SK-N-SH treated with all-trans-retinoic acid at 6 μM for 48 hours (cell line): ENCODE results near the gene TRIB2.

ENCODE experiments used
- ATAC-seq: fragments of 200-7000 bp; cut with Tn5 transposase; 3 replicates; pipeline ENCODE4 v1.9.1; 2020; ENCODE audit warnings: mild to moderate bottlenecking, moderate library complexity
- ARNTL ChIP-seq: fragments of 450-650 bp; formaldehyde crosslinking; IDR thresholded peaks from 2 replicates; pipeline ENCODE4 v1.5.0; 2020; ENCODE audit warnings: low read depth, mild to moderate bottlenecking, moderate library complexity, borderline replicate concordance
- BACH2 ChIP-seq: fragments of 250-450 bp; sonication (Bioruptor Pico); IDR thresholded peaks from 2 replicates; pipeline ENCODE4 v1.9.0; 2021; ENCODE audit warnings: mild to moderate bottlenecking, borderline replicate concordance
- ESRRG ChIP-seq: fragments of 250-450 bp; sonication (Bioruptor Pico); IDR thresholded peaks from 2 replicates; pipeline ENCODE4 v1.6.1; 2021; ENCODE audit warnings: mild to moderate bottlenecking
- GLIS3 ChIP-seq: fragments of 250-450 bp; sonication (Bioruptor Pico); IDR thresholded peaks from 2 replicates; pipeline ENCODE4 v1.5.0; 2020; ENCODE audit warnings: mild to moderate bottlenecking, moderate library complexity
- ISL1 ChIP-seq: fragments of 250-450 bp; sonication (Bioruptor Pico); IDR thresholded peaks from 2 replicates; pipeline ENCODE4 v2.1.2; 2022; ENCODE audit warnings: mild to moderate bottlenecking, moderate library complexity
- OSR1 ChIP-seq: fragments of 250-450 bp; sonication (Bioruptor Pico); IDR thresholded peaks from 2 replicates; pipeline ENCODE4 v1.8.0; 2022; ENCODE audit warnings: moderate library complexity, mild to moderate bottlenecking, inconsistent platforms
- SNAI2 ChIP-seq: fragments of 250-450 bp; sonication (Bioruptor Pico); IDR thresholded peaks from 2 replicates; pipeline ENCODE4 v1.5.0; 2020; ENCODE audit warnings: mild to moderate bottlenecking, moderate library complexity
- TOX ChIP-seq: fragments of 250-450 bp; sonication (Bioruptor Pico); IDR thresholded peaks from 2 replicates; pipeline ENCODE4 v1.8.0; 2021; ENCODE audit warnings: mild to moderate bottlenecking, moderate library complexity, borderline replicate concordance
- ZC3H10 ChIP-seq: fragments of 250-450 bp; sonication (Bioruptor Pico); IDR thresholded peaks from 2 replicates; pipeline ENCODE4 v1.5.1; 2021; ENCODE audit warnings: mild to moderate bottlenecking, moderate library complexity
- ZFP3 ChIP-seq: fragments of 250-450 bp; sonication (Bioruptor Pico); IDR thresholded peaks from 2 replicates; pipeline ENCODE4 v1.5.0; 2020; ENCODE audit warnings: mild to moderate bottlenecking, moderate library complexity
- ZFP30 ChIP-seq: fragments of 450-650 bp; formaldehyde crosslinking; IDR thresholded peaks from 2 replicates; pipeline ENCODE4 v1.5.0; 2022; ENCODE audit warnings: mild to moderate bottlenecking, moderate library complexity
- ZNF70 ChIP-seq: fragments of 450-650 bp; formaldehyde crosslinking; IDR thresholded peaks from 2 replicates; pipeline ENCODE4 v1.5.0; 2020; ENCODE audit warnings: mild to moderate bottlenecking, moderate library complexity
- ZNF8 ChIP-seq: fragments of 450-650 bp; formaldehyde crosslinking; IDR thresholded peaks from 2 replicates; pipeline ENCODE4 v1.5.0; 2020; ENCODE audit warnings: mild to moderate bottlenecking, moderate library complexity
- TF ChIP-seq, protein P1 (sequence below): fragments of 250-450 bp; sonication (Bioruptor Pico); IDR thresholded peaks from 2 replicates; pipeline ENCODE4 v1.5.0; 2020; ENCODE audit warnings: mild to moderate bottlenecking, moderate library complexity
- TF ChIP-seq, protein P2 (sequence below): fragments of 250-450 bp; sonication (Bioruptor Pico); IDR thresholded peaks from 2 replicates; pipeline ENCODE4 v1.8.0; 2021; ENCODE audit warnings: low read depth, mild to moderate bottlenecking, moderate library complexity, borderline replicate concordance
- TF ChIP-seq, protein P3 (sequence below): fragments of 250-450 bp; sonication (Bioruptor Pico); IDR thresholded peaks from 2 replicates; pipeline ENCODE4 v1.5.1; 2021; ENCODE audit warnings: mild to moderate bottlenecking, moderate library complexity
- TF ChIP-seq, protein P4 (sequence below): fragments of 250-450 bp; sonication (Bioruptor Pico); IDR thresholded peaks from 2 replicates; pipeline ENCODE4 v1.8.0; 2020; ENCODE audit warnings: mild to moderate bottlenecking, moderate library complexity, borderline replicate concordance
- TF ChIP-seq, protein P5 (sequence below): fragments of 250-450 bp; sonication (Bioruptor Pico); IDR thresholded peaks from 2 replicates; pipeline ENCODE4 v1.5.1; 2020; ENCODE audit warnings: low read depth, mild to moderate bottlenecking, moderate library complexity

Gene TRIB2

DNA sequence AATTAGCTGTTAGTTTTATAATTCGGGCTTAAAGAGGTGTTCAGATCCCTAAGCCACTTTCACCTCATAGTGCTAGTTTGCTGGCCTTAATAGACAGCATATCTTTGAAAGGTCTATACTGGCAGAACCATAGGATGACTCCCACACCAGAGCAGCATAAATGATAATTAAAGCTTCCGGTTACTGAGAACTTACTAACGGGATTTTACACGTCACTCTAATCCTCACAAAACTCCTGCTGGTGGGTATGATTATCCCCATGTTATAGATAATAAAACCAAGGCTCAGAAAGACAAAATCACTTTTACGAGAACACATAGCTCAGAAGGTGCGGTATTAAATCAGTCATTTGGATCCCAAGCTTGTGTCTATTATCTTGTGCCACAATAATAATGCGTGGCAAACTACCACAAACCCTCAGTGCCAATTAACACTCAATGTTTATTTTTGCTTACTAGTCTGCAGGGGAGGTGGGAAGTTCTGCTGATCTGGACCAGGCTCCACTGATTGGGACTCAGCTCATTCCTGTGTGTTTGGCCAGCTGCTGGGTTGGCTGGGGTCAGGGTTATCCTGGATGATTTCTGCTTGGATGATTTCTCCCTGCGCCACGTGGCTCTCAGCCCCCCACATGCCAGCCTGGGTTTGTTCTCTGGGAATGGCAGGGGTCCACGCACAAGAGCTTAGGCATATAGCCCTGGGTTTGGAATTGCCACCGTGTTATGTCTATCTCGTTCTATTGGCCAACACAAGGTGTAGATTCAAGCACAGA lies 62.3 kb downstream of the TRIB2 start (continued):
- TF ChIP-seq ZNF70 (CRISPR knock-in tag) (no peak), SNAI2 (no peak), GLIS3 (no peak), BACH2 (CRISPR knock-in tag) (no peak), ISL1 (no peak), ARNTL (CRISPR knock-in tag) (no peak), ZC3H10 (CRISPR knock-in tag) (no peak), ZNF8 (CRISPR knock-in tag) (no peak), TOX (CRISPR knock-in tag) (no peak), ZFP3 (CRISPR knock-in tag) (no peak)
- TF ChIP-seq, protein P1, sequence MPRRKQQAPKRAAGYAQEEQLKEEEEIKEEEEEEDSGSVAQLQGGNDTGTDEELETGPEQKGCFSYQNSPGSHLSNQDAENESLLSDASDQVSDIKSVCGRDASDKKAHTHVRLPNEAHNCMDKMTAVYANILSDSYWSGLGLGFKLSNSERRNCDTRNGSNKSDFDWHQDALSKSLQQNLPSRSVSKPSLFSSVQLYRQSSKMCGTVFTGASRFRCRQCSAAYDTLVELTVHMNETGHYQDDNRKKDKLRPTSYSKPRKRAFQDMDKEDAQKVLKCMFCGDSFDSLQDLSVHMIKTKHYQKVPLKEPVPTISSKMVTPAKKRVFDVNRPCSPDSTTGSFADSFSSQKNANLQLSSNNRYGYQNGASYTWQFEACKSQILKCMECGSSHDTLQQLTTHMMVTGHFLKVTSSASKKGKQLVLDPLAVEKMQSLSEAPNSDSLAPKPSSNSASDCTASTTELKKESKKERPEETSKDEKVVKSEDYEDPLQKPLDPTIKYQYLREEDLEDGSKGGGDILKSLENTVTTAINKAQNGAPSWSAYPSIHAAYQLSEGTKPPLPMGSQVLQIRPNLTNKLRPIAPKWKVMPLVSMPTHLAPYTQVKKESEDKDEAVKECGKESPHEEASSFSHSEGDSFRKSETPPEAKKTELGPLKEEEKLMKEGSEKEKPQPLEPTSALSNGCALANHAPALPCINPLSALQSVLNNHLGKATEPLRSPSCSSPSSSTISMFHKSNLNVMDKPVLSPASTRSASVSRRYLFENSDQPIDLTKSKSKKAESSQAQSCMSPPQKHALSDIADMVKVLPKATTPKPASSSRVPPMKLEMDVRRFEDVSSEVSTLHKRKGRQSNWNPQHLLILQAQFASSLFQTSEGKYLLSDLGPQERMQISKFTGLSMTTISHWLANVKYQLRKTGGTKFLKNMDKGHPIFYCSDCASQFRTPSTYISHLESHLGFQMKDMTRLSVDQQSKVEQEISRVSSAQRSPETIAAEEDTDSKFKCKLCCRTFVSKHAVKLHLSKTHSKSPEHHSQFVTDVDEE, result no peak

DNA sequence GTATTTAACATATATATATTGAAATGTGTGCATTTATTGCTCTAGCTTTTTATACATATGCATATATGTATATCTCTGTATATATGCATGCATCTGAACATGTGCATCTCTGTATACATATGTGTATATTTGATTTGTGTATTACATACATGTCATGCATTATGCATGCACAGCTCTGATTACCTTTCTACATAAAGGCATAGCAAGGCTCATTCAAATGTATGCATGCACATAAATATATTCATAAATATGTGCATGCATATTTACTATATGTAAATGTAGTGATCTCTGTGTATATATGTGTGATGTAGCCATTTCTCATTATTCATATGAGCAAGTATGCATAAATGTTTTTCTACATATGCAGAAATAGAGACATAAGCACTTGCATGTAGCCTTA lies 64.6 kb downstream of the TRIB2 start:
- ATAC-seq, result no peak
- TF ChIP-seq ZFP3 (CRISPR knock-in tag), result no peak
- TF ChIP-seq ZNF70 (CRISPR knock-in tag), result no peak
- TF ChIP-seq, protein P2, sequence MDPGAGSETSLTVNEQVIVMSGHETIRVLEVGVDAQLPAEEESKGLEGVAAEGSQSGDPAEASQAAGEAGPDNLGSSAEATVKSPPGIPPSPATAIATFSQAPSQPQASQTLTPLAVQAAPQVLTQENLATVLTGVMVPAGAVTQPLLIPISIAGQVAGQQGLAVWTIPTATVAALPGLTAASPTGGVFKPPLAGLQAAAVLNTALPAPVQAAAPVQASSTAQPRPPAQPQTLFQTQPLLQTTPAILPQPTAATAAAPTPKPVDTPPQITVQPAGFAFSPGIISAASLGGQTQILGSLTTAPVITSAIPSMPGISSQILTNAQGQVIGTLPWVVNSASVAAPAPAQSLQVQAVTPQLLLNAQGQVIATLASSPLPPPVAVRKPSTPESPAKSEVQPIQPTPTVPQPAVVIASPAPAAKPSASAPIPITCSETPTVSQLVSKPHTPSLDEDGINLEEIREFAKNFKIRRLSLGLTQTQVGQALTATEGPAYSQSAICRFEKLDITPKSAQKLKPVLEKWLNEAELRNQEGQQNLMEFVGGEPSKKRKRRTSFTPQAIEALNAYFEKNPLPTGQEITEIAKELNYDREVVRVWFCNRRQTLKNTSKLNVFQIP (CRISPR knock-in tag), result no peak
- no peak for TF ChIP-seq ARNTL (CRISPR knock-in tag)
- no peak for TF ChIP-seq ESRRG (CRISPR knock-in tag)
- TF ChIP-seq OSR1 (CRISPR knock-in tag), result no peak
- TF ChIP-seq, protein P3, sequence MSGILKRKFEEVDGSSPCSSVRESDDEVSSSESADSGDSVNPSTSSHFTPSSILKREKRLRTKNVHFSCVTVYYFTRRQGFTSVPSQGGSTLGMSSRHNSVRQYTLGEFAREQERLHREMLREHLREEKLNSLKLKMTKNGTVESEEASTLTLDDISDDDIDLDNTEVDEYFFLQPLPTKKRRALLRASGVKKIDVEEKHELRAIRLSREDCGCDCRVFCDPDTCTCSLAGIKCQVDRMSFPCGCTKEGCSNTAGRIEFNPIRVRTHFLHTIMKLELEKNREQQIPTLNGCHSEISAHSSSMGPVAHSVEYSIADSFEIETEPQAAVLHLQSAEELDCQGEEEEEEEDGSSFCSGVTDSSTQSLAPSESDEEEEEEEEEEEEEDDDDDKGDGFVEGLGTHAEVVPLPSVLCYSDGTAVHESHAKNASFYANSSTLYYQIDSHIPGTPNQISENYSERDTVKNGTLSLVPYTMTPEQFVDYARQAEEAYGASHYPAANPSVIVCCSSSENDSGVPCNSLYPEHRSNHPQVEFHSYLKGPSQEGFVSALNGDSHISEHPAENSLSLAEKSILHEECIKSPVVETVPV (CRISPR knock-in tag), result no peak
- TF ChIP-seq, protein P4, sequence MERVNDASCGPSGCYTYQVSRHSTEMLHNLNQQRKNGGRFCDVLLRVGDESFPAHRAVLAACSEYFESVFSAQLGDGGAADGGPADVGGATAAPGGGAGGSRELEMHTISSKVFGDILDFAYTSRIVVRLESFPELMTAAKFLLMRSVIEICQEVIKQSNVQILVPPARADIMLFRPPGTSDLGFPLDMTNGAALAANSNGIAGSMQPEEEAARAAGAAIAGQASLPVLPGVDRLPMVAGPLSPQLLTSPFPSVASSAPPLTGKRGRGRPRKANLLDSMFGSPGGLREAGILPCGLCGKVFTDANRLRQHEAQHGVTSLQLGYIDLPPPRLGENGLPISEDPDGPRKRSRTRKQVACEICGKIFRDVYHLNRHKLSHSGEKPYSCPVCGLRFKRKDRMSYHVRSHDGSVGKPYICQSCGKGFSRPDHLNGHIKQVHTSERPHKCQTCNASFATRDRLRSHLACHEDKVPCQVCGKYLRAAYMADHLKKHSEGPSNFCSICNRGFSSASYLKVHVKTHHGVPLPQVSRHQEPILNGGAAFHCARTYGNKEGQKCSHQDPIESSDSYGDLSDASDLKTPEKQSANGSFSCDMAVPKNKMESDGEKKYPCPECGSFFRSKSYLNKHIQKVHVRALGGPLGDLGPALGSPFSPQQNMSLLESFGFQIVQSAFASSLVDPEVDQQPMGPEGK, result no peak
- TF ChIP-seq, protein P5, sequence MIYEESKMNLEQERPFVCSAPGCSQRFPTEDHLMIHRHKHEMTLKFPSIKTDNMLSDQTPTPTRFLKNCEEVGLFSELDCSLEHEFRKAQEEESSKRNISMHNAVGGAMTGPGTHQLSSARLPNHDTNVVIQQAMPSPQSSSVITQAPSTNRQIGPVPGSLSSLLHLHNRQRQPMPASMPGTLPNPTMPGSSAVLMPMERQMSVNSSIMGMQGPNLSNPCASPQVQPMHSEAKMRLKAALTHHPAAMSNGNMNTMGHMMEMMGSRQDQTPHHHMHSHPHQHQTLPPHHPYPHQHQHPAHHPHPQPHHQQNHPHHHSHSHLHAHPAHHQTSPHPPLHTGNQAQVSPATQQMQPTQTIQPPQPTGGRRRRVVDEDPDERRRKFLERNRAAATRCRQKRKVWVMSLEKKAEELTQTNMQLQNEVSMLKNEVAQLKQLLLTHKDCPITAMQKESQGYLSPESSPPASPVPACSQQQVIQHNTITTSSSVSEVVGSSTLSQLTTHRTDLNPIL (CRISPR knock-in tag), result no peak
- TF ChIP-seq, protein P1, result no peak
- no peak for TF ChIP-seq TOX (CRISPR knock-in tag)
- TF ChIP-seq ZFP30 (CRISPR knock-in tag), result no peak
- TF ChIP-seq BACH2 (CRISPR knock-in tag), result no peak
- TF ChIP-seq SNAI2, result no peak
